ENCODE measurements around the gene TEX2.
A peak's percentile ranks its signal among the peaks of the same experiment; 100 is the strongest.
"Not testable (repeated sequence)": the region's sequence is repeated elsewhere in the genome, so short reads cannot be mapped to it uniquely, and the experiment has no call there.

The TEX2 gene

GRCh38 chr17:64236827-64237403, 26.1 kb downstream of the TEX2 start:
- DNase-seq (ENCODE audit: low read depth): no peak

DNA sequence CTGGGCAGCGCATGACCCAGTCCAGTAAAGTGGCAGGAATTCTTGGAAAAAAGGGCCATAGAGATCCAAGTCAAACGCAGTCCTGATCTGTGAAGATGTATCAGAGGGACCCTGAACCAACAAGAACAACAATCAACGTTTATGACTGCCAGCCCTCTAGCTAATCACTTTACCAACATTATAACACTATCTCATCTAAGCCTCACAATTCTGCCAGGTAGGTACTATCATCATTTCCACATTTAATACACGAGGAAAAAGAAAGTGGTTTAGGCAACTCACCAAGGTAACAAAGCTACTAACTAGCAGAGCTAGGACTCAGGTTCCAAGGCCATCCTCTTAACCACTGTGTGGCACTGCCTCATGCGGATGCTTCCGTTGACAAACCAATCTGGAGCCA, 28.1 kb downstream of the TEX2 start:
- no peak for DNase-seq (ENCODE audit: low read depth)

- DNase-seq (ENCODE audit: low read depth): no peak
These were observed 30.4 kb downstream of the TEX2 start for GRCh38 chr17:64232466-64233262.

DNA sequence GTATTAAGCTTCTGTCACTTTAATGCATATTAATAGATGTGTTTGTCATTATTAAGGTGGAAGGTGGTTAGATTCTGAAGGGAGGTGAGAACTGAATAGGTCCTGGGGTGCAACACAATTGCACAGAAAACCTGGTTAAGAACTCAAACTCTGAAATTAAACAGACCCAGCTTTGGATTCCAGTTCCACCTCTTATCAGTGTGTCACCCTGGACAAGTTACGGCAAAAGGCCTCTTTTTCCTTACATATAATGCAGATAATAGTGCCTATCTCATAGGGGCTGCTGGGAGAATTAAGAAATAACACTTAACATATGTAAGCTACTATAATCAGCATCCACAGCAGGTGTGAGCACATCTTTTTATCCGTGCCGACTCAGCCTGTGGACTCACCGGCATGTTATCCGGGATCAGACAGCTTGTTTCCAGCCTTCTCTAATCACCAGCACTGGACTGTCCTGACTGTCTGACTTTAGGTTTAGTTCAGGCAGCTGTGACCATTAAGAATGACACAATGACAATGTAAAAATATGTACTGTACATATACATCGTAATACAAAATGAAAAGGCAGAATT, 31.4 kb downstream of the TEX2 start:
- no peak for DNase-seq (ENCODE audit: low read depth)

GRCh38 chr17:64230791-64231408, 32.2 kb downstream of the TEX2 start:
- no peak for DNase-seq (ENCODE audit: low read depth)

DNA sequence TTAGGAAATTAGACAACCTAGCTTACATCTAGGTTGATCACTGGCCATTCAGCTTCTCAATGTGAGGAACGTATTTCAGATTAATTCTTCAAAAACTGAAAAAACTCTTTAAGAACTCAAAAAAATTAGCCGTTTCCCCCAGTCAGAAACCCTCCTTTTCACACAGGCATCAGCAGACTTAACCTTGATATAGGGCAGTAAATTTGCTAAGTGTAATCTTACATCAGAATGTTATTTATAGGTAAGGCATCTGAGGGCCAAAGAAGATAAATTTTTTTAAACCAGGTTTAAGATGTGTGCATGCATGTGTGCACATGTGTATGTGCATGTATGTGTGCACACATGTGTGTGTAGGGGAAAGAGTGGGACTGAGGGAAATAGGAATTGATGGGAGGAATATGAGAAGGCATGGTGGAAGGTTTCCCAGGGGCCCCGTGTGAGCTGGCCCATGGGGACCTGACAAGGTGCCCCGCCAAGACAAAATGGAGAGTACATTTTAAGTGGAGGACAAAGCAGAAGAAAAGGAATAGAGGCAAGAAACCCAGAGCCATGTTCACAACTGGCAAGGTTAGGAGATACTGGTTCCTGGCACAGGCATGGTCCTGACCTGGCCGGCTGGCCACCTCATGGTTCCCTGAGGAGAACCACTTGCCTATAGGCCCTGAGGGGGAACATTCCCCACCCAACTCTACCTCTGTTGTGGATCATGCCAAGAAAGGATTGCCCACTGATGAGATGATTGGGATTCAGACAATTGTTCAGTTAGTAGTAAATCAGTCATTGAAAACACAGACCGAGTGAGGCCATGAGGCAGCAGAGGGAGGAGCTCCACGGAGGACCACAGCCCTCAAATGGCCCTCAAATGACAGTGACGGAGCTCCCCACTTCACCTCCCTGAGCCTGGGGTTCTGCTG, 33.0 kb downstream of the TEX2 start:
- no peak for DNase-seq (ENCODE audit: low read depth)

- no peak for DNase-seq (ENCODE audit: low read depth)
These were observed 36.9 kb downstream of the TEX2 start for GRCh38 chr17:64226132-64226531.

DNA sequence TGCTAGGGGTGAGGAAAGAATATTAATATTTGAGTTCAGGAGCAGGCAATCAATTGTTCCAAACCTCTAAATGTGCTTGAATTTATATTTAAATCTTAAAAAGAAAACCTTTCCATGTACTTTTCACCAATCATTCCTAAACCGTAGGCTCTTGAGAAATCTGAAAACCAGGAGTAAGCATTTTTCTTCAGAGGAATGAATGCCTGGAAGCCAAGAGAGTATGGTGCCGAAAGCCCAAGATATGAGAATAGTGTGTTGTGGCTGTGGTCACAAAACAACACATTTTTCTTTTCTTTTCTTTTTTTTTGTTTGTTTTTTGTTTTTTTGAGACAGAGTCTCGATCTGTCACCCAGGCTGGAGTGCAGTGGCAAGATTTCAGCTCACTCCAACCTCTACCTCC, 37.6 kb downstream of the TEX2 start:
- no peak for DNase-seq (ENCODE audit: low read depth)

DNA sequence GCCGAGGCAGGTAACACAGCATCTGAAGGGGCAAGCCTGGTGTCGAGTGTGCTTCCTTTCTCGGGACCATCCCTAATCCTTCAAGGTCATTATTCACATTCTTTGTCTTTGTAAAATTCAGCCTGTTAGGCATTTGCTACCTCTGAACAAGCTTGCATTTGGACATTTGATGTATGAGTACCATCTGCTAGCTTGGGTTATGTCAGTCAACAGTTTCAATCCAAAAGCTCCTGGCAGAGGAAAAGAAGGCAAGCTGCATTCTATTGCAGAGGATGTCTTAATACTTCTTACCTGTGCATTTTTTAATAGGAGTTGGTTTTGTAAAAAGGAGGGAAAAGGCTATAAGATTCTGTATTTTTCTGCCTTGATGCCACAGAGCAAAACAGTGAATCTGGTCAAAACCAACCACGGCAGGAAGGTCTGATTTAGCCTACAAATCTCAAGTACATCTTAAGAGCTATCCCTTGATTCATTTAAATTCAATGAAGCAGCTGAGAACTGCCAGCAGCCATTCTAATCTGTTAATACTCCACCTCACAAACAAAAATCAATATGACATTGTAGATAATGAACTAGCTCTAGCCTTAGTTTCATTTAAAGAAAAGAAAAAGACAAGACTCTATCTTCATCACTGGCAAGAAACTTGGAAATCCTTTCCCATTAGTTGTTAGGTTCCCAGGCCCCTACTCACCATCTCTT, 39.0 kb downstream of the TEX2 start:
- no peak for DNase-seq (ENCODE audit: low read depth)

DNA sequence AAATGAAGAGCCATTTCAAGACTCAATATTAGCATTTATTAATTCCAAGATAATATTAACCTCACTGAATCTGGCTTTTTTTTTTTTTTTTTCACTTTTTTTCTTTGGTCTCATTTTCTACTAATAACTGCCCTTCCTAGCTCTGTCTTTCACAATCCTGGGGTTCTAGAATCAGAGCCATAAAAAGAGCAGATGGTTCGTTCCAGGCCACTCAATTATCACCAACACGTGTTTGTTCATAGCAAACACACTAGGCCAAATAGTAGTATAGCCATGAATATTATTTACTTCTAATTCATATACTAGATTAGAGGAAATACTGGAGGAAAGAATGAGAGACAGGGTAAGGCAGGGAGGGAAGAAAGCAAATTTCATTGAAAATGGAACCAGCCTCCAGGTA, 39.8 kb downstream of the TEX2 start:
- no peak for DNase-seq (ENCODE audit: low read depth)

DNA sequence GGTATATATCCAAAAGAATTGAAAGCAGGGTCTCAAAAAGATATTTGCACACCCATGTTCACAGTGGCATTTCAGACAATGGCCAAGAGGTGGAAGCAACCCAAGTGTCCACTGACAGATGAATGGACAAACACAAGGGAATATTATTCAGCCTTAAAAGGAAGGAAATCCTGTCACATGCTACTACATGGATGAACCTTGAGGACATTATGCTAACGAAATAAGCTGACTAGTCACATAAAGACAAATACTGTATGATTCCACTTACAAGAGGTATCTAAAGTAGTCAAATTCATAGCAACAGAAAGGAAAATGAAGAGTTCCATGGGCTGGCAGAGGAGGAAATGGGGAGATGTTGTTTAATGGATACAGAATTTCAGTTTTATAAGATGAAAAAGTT, 41.4 kb downstream of the TEX2 start:
- no peak for DNase-seq (ENCODE audit: low read depth)

- DNase-seq (ENCODE audit: low read depth): not testable (repeated sequence)
These were observed 42.5 kb downstream of the TEX2 start for GRCh38 chr17:64220604-64221003.

GRCh38 chr17:64219571-64219970, 43.5 kb downstream of the TEX2 start:
- DNase-seq (ENCODE audit: low read depth): no peak

DNA sequence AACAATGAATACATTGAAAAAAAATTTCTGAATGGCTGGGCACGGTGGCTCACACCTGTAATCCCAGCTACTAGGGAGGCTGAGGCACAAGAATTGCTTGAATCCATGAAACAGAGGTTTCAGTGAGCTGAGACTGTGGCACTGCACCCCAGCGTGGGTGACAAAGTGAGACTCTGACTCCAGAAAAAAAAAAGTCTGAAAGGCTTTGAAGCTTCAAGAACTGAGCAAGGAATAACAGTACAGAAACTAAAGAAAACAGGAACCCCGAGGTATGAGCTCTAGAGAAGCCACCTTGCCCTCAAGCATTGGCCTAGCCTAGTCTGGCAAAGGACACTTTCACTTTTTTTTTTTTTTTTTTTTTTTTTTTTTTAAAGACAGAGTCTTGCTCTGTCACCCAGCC, 45.0 kb downstream of the TEX2 start:
- DNase-seq (ENCODE audit: low read depth): peak; percentile 43

GRCh38 chr17:64217249-64217691, 45.8 kb downstream of the TEX2 start:
- DNase-seq (ENCODE audit: low read depth): no peak

DNA sequence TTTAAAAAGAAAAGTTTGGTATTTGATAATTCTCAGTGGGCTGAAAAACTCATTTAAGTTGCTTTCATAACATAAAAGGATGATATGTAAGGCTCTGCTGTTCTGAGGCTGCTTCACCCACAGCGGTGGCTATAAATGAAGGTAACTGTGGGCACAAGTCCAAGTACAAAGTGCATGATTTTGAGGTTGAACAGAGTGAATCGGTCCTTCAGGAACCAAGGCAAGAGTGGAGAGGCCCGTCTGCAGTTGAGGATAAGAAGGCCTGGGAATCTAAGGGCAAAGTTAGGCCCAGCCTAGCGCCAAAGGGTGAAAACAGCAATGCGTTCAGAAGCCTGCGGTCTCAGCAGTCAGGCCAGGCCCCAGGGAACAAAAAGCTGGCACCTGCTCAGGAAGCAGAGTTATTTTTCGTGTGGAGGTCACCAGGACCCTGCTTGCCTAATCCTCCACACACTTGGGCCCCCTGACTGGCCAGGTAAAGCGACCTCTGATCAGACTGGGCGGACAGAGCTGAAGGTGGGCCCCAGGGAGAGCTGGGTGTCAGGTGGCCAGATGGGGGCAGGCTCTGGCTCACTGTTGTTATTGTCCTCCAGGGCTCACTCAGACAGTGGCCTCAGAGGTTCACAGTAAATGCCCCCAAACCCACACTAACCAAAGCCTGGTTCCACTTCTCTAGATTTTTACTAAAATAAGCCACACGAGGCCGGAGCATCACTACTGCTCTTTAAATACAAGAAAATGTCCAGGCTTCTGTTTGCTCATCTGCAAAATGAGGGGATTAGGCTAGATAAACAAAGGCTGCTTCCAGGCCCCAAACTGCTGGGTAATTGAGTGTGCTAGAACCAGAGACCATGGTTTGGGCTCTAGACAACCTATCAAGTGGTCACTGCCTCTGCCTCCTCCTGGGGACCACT, 46.5 kb downstream of the TEX2 start:
- DNase-seq (ENCODE audit: low read depth): no peak

DNA sequence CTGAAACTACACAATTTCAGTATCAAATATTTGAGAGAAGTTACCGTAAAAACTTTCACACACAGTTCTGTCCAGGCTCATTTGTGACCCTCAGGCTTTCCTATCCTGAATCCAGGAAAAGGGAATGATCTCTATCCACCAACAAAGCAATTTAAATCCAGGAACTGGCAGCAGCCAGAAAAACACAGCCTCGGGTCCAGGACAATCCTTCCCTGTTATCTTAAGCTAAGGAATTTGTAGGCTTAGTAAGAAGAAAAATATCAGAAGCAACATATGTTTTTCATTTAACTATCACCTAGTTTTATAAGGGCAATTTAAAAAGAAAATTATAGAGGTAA, 47.1 kb downstream of the TEX2 start:
- no peak for DNase-seq (ENCODE audit: low read depth)

DNA sequence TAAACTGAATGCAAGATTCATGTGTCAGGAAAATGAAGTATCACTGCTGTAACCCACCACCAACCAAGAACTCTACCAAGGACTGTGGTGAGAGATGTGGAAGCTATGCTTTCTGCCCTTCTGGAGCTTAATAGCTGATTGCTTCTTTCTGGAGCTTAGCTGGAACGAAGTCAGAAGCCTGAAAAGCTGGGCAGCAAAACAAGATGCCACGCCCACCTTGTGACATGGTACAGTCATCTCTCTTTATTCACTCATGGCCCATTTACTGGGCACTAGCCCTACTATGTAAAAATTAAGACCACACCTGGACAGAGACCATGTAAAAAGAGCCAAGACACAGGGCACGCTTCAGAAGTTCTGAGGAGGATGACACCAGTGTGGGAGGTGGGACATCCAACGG, 48.1 kb downstream of the TEX2 start:
- DNase-seq (ENCODE audit: low read depth): no peak

GRCh38 chr17:64213995-64214811, 48.9 kb downstream of the TEX2 start:
- no peak for DNase-seq (ENCODE audit: low read depth)

- no peak for DNase-seq (ENCODE audit: low read depth)
These were observed 50.9 kb downstream of the TEX2 start for GRCh38 chr17:64212122-64212521.
